ENCODE results near the gene IRS2. TPM values are rescaled to one million over a fixed set of nuclear protein-coding genes. Genes with fewer than 3 reads are reported as not detected.

IRS2 gene
- total RNA-seq, 2 donors from 2014 or later, result 90.1 to 101 TPM

DNA sequence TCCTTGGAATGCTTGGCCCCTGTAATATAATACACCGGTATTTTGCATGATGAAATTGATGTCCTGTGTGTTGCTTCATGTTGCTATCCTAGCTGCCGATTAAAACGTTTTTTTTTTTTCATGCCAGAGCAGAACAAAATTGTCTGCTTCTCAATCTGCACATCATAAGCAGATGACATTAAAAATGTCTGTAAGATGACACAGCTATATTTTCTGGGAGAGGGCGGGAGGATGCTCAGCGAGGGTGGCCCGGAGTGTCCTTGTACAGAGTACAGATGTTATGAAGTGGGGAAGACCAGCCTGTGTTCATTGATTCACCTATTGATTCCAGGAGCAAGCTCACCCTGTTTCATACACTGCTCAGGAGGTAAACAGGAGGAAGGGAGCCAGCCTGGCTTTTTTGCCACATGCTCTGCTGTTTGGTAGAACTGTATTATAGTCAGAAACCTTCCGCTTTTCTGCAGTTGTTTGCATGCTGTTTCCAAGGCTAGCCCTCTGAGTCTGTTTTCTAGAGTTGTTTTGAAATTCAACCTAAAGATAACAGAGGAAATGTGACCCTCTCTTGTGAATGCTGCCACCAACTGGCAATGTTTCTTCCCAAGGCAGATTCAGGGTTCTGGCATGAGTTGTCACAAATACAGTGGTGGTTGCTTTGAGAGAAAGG is 4.7 kb upstream of the IRS2 start:
- no peak overlapping the region for H3K27ac Mint-ChIP-seq
- DNase-seq, result no peak

DNA sequence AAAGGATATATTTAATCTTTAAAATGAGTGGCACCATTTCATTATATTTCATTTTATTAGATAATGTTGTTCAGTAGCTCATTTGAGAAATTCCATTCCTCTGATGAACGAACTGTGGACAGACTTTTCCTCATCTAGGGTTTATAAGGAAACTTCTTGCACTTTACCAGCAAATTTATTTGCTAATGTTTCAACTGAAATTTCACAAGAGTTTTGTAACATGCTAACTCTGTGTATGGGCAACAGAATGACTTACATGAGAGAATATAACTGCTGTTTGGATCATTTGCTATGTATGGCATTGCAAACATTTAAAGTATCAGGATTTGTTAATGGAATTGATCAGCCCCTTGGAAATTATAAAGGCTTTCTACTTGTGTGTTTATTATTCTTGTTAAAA is 3.7 kb upstream of the IRS2 start:
- no peak overlapping the region for H3K4me3 Mint-ChIP-seq

More for the DNA sequence above, 4.7 kb upstream of the IRS2 start:
- ATAC-seq, result peak; percentile 6
- Mint-ChIP-seq H3K27me3 (peaks cover 31% of the 10 kb centered on the region), H3K4me3 (no peak overlapping the region), H3K36me3 (ENCODE audit: low read depth) (peaks cover 4% of the 10 kb centered on the region), H3K4me1 (peaks cover 25% of the 10 kb centered on the region)
- H3K9me3 ChIP-seq (ENCODE audit: control insufficient read depth, low read length, poor library complexity, severe bottlenecking), result no peaks in the 10 kb centered on the region

DNA sequence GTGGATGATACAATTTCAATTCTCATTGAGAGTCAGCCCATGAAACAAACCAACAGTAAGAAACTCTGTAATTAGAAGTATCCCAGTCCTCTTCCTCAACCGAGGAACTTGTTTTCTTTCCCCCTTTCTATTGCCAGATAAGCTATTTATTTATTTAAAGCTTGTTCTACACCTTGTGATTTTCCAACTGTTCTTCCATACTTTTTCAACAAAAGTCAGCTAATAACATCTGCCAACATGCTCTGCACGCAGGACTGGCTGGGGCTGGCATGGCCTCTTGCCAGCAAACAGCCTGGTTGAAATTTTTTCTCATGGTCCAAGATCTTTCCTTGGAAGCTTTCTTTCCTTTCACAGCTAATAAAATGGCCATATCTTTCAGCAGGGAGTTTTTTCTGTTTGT is 2.9 kb upstream of the IRS2 start:
- Mint-ChIP-seq H3K27me3 (peaks cover 13% of the 10 kb centered on the region), H3K4me1 (peaks cover 16% of the 10 kb centered on the region), H3K4me3 (no peak overlapping the region), H3K36me3 (ENCODE audit: low read depth) (no peaks in the 10 kb centered on the region), H3K27ac (peak overlapping the region; percentile 29)
- H3K9me3 ChIP-seq (ENCODE audit: control insufficient read depth, low read length, poor library complexity, severe bottlenecking), result no peaks in the 10 kb centered on the region
- no peak for DNase-seq
- ATAC-seq, result no peak

More for the DNA sequence above, 3.7 kb upstream of the IRS2 start:
- Mint-ChIP-seq H3K36me3 (ENCODE audit: low read depth) (no peaks in the 10 kb centered on the region), H3K27me3 (peaks cover 21% of the 10 kb centered on the region), H3K4me1 (peaks cover 18% of the 10 kb centered on the region), H3K27ac (no peak overlapping the region)
- H3K9me3 ChIP-seq (ENCODE audit: control insufficient read depth, low read length, poor library complexity, severe bottlenecking), result no peaks in the 10 kb centered on the region
- DNase-seq (no peak), ATAC-seq (no peak)

DNA sequence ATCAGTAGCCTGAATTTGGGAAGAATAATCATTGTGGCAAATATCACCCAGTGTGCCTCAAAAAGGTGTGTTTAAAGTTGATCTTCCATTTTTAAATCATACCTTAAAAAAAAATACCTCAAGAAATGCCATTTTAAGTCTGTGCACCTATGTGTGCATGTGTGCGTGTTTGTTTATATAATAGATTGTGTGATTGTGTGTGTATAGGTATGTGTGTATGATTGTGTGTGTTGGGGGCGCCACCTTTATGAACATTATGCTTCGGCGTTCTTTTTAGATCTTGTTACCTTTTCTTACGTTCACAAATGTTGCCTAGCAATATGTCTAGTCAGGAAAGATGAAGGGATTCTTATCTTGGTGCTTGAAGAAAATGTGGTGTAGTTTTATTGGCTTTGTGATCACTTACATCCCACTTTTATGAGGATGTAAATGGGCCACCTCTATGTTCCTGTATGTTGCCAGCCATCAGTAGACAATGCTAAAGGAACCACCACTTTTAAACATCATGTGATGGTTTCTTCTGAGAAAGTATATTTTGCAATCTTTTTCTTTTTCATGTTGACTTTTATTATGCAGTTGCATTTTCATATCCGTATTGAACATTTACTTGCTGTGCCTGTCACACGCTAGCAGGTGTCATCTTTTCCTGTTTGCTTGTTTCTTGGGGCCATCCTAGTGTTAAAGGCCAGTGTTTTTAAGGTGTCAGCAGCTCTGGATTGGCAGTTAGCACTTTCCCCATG is 2.2 kb upstream of the IRS2 start:
- H3K27ac Mint-ChIP-seq, result peak overlapping the region; percentile 29
- no peak for DNase-seq
- no peak for ATAC-seq

DNA sequence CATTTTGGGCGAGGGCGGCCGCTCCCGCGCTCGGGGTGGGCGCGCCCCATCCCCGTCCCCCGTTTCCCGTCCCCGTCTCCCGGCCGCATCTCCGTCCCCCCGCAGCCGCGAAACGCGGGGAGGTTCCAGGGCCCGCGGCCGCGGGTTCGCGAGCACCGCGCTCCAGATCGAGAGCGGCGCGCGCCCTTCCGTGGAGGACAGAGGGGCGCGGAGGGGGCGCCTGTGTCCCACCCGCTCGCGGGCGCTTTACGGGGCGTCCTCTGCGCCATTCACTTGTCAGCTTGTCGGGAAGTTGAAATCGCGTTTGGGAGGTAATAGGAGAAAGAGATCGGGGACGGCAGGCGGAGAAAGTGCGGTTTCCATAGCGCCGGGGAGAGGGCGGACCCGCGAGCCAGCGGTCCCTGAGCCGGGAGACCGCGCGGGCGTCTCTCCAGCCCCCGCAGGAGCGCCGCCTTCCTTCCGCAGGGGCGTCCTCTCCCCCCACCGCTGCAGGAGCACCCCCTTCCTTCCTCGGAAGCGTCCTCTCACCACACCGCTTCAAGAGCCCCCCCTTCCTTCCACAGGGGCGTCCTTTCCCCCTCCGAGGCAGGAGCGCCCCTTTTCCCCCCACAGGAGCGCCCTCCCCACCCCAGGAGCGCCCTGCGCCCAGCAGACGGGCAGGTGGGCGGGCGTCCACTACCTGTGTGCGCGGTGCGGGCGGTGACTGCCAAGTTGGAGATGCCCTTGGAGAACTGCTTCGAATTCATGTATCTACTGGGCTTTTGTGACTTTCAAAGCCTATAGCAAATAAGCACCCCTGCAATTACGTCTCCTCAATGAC is 962 bp upstream of the IRS2 start:
- DNase-seq (peak in 2 of 3 donors; percentile 25 to 29), ATAC-seq (no peak)
- H3K27ac Mint-ChIP-seq, result peak overlapping the region; percentile 24
- H3K27me3 Mint-ChIP-seq, result peaks cover 9% of the 10 kb centered on the region
- H3K4me3 Mint-ChIP-seq, result peak overlapping the region; percentile 88
- H3K4me1 Mint-ChIP-seq, result peaks cover 20% of the 10 kb centered on the region
- no peaks in the 10 kb centered on the region for H3K9me3 ChIP-seq (ENCODE audit: control insufficient read depth, low read length, poor library complexity, severe bottlenecking)
- H3K36me3 Mint-ChIP-seq (ENCODE audit: low read depth), result no peaks in the 10 kb centered on the region

More for the DNA sequence above, 2.2 kb upstream of the IRS2 start:
- peak overlapping the region; percentile 58 for H3K4me3 Mint-ChIP-seq
- H3K4me1 Mint-ChIP-seq, result peaks cover 18% of the 10 kb centered on the region
- H3K36me3 Mint-ChIP-seq (ENCODE audit: low read depth), result no peaks in the 10 kb centered on the region
- peaks cover 9% of the 10 kb centered on the region for H3K27me3 Mint-ChIP-seq
- H3K9me3 ChIP-seq (ENCODE audit: control insufficient read depth, low read length, poor library complexity, severe bottlenecking), result no peaks in the 10 kb centered on the region

DNA sequence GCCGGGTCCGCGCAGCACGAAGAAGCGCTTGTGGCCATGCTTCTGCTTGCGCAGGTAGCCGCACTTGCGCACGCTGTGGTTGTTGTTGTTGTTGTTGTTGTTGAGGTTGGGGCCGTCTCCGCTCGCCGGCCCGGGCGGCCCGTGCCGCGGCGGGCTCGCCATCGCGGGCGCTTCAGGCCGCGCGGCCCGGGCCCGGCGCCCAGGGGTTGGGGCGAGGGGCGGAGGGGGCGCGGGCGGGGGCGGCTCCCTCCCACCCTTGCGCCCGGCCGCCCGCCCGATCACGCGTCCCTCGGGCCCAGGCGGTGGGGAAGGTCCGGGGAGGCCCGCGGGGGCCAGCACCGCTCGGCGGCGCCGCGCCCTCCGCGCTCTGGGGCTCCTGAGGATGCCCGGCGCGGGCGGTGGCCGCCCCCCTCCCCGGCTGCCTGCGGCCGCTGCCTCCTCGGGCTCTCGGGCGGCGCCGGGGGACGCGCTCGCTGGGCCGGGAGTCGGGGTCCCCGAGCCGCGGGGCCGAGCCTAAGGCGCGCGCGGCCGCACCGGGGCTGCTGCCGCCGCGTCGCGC is 412 bp downstream of the IRS2 start:
- no peaks in the 10 kb centered on the region for H3K9me3 ChIP-seq (ENCODE audit: control insufficient read depth, low read length, poor library complexity, severe bottlenecking)
- H3K4me3 Mint-ChIP-seq, result peak overlapping the region; percentile 88
- peaks cover 20% of the 10 kb centered on the region for H3K4me1 Mint-ChIP-seq
- peak overlapping the region; percentile 24 for H3K27ac Mint-ChIP-seq
- ATAC-seq, result peak; percentile 27
- H3K27me3 Mint-ChIP-seq, result peaks cover 3% of the 10 kb centered on the region
- no peaks in the 10 kb centered on the region for H3K36me3 Mint-ChIP-seq (ENCODE audit: low read depth)
- DNase-seq, result peak in 1 of 3 donors; percentile 20

DNA sequence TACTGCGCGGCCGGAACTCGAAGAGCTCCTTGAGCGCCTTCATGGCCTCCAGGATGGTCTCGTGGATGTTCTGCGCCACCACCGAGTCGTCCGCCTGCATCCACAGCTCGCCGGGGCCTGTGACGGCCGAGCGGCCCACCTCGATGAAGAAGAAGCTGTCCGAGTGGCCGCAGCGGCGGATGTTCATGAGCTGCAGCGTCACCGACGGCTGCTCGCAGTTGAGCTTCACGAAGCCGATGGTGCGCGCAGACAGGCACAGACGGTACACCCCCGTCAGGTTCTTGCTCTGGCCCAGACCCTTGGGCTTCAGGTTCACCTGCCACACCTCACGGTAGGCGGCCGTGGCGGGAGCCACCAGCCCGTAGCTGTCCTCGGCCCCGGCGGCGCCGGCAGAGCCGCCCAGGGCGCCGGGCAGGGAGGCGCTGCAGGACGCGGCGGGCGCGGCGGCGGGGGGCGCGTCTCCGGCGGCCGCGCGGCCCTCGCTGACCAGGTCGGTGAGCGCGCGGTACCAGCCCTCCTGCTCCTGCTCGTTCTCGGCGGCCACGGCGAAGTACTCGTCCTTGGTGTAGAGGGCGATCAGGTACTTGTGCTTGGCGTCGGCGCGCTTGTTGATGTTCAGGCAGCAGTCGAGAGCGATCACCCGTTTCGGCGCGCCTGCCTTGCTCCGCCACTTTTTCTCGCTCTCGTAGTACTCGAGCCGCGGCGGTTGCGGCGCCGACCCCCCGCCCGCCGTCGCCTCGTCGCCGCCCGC is 1.1 kb downstream of the IRS2 start:
- peaks cover 23% of the 10 kb centered on the region for H3K4me1 Mint-ChIP-seq
- no peak for ATAC-seq

DNA sequence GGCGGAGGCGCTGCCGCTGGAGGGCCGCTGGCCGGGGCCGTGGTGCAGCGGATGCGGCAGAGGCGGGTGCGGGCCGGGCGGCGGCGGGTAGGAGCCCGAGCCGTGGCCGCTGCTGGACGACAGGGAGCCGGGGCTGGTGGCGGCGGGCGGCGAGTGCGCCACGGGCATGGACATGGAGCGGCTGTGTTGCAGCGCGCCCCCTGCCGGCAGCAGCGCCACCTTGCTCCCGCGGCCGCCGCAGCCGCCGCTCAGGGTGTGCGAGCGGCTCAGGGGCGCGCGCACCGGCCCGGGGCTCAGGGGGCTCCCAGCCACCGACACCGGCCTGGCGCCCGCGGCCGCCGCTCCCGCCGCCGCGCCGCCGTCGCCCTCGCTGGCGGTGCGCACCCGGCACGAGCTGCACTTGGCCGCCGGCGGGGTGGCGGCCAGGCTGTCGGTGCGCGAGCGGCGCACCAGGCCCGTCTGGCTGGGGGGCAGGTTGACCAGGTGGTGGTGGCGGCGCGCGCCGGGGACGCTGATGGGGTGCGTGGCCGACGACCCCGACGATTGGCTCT is 1.7 kb downstream of the IRS2 start:
- H3K4me3 Mint-ChIP-seq, result peak overlapping the region; percentile 81
- H3K9me3 ChIP-seq (ENCODE audit: control insufficient read depth, low read length, poor library complexity, severe bottlenecking), result no peaks in the 10 kb centered on the region
- H3K4me1 Mint-ChIP-seq, result peaks cover 29% of the 10 kb centered on the region
- no peaks in the 10 kb centered on the region for H3K36me3 Mint-ChIP-seq (ENCODE audit: low read depth)
- H3K27me3 Mint-ChIP-seq, result no peaks in the 10 kb centered on the region
- DNase-seq (peak; percentile 57 to 70 (median 70)), ATAC-seq (peak; percentile 22)
- H3K27ac Mint-ChIP-seq, result no peak overlapping the region

More for the DNA sequence above, 1.1 kb downstream of the IRS2 start:
- H3K9me3 ChIP-seq (ENCODE audit: control insufficient read depth, low read length, poor library complexity, severe bottlenecking), result no peaks in the 10 kb centered on the region
- DNase-seq, result peak; percentile 24 to 60 (median 31)
- H3K27ac Mint-ChIP-seq, result no peak overlapping the region
- no peaks in the 10 kb centered on the region for H3K36me3 Mint-ChIP-seq (ENCODE audit: low read depth)
- peak overlapping the region; percentile 81 for H3K4me3 Mint-ChIP-seq
- H3K27me3 Mint-ChIP-seq, result no peaks in the 10 kb centered on the region

DNA sequence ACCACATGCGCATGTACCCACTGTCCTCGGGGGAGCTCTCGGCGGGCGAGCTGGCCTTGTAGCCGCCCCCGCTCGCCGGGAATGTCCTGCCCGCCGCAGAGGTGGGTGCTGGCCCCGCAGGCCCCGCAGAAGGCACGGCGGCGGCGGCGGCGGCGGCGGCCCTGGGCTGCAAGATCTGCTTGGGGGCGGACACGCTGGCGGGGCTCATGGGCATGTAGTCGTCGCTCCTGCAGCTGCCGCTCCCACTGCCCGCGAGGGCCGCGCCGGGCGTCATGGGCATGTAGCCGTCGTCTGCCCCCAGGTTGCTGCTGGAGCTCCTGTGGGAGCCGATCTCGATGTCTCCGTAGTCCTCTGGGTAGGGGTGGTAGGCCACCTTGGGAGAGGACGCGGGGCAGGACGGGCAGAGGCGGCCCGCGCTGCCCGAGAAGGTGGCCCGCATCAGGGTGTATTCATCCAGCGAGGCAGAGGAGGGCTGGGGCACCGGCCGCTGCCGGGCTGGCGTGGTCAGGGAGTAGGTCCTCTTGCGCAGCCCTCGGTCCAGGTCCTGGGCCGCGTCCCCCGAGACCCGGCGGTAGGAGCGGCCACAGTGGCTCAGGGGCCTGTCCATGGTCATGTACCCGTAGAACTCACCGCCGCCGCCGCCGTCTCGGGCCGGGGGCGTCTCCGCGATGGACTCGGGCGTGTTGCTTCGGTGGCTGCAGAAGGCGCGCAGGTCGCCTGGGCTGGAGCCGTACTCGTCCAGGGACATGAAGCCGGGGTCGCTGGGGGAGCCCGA is 2.4 kb downstream of the IRS2 start:
- Mint-ChIP-seq H3K4me3 (peak overlapping the region; percentile 50), H3K27ac (no peak overlapping the region), H3K27me3 (no peaks in the 10 kb centered on the region), H3K4me1 (peaks cover 36% of the 10 kb centered on the region), H3K36me3 (ENCODE audit: low read depth) (no peaks in the 10 kb centered on the region)
- ATAC-seq, result no peak
- DNase-seq, result peak in 1 of 3 donors; percentile 13
- no peaks in the 10 kb centered on the region for H3K9me3 ChIP-seq (ENCODE audit: control insufficient read depth, low read length, poor library complexity, severe bottlenecking)

DNA sequence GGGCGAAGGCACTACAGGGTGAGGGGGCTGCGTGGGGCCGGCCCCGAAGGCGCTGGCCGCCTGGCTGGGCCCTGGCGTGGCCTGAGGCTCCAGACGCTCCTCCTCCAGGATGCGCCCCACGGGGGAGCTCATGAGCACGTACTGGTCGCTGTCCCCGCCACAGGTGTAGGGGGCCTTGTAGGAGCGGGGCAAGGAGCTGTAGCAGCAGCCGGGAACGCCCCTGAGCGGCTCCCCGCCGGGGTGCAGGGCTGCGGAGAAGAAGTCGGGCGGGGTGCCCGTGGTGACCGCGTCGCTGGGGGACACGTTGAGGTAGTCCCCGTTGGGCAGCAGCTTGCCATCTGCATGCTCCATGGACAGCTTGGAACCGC is 3.0 kb downstream of the IRS2 start:
- peak overlapping the region; percentile 41 for H3K4me3 Mint-ChIP-seq
- H3K9me3 ChIP-seq (ENCODE audit: control insufficient read depth, low read length, poor library complexity, severe bottlenecking), result no peaks in the 10 kb centered on the region
- DNase-seq, result no peak

DNA sequence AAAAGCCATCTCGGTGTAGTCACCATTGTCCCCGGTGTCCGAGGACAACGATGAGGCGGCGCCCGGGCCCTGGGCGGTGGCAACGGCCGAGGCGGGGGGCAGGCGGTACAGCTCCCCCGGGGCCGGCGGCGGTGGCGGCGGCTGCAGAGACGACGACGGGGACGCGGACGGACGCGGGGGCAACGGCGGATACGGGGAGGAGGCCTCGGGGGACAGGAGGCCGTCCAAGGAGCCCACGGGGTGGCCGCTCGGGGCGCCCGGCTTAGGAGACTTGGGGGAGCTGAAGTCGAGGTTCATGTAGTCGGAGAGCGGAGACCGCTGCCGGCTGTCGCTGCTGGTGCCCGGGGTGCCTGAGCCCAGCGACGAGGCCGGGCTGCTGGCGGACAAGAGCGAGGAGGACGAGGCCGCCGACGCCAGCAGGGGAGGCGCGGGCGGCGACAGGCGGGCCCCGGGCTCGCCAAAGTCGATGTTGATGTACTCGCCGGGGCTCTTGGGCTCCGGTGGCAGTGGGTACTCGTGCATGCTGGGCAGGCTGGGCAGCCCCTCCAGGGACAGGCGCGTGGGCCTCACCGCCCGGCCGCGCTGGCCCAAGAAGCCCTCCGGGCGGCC is 3.5 kb downstream of the IRS2 start:
- Mint-ChIP-seq H3K27me3 (no peaks in the 10 kb centered on the region), H3K36me3 (ENCODE audit: low read depth) (no peaks in the 10 kb centered on the region), H3K4me3 (peak overlapping the region; percentile 51), H3K27ac (no peak overlapping the region), H3K4me1 (peaks cover 37% of the 10 kb centered on the region)
- ATAC-seq (no peak), DNase-seq (no peak)
- no peaks in the 10 kb centered on the region for H3K9me3 ChIP-seq (ENCODE audit: control insufficient read depth, low read length, poor library complexity, severe bottlenecking)

More for the DNA sequence above, 3.0 kb downstream of the IRS2 start:
- H3K27me3 Mint-ChIP-seq, result no peaks in the 10 kb centered on the region
- peaks cover 35% of the 10 kb centered on the region for H3K4me1 Mint-ChIP-seq
- H3K27ac Mint-ChIP-seq, result no peak overlapping the region
- no peaks in the 10 kb centered on the region for H3K36me3 Mint-ChIP-seq (ENCODE audit: low read depth)
- ATAC-seq, result no peak
